Coronary artery (tissue), 2 donors: ENCODE measurements around the gene FAM193A.
"Not testable (repeated sequence)": the region's sequence is repeated elsewhere in the genome, so short reads cannot be mapped to it uniquely, and the experiment has no call there.

ENCODE experiments used
- DNase-seq: peaks from one replicate; pipeline ENCODE4 v3.0.0-alpha.2; 2017; ENCODE audit warnings: low spot score
- H3K27ac ChIP-seq, 2 donors: fragments of 200-600 bp; sonication (generic); one replicate each; pipeline ENCODE4 v1.5.1; 2016 to 2019
- H3K4me3 ChIP-seq: fragments of 200-600 bp; sonication (generic); 2 replicates; pipeline ENCODE4 v1.5.1; 2016; ENCODE audit warnings: mild to moderate bottlenecking, moderate library complexity
- TF ChIP-seq, protein P1 (sequence below): fragments of 200-600 bp; sonication (generic); IDR thresholded peaks from one replicate; pipeline ENCODE4 v1.5.1; 2019; ENCODE audit warnings: antibody characterized with exemption

FAM193A gene

GRCh38 chr4:2507259-2507658, 29.2 kb upstream of the FAM193A start:
- TF ChIP-seq, protein P1, sequence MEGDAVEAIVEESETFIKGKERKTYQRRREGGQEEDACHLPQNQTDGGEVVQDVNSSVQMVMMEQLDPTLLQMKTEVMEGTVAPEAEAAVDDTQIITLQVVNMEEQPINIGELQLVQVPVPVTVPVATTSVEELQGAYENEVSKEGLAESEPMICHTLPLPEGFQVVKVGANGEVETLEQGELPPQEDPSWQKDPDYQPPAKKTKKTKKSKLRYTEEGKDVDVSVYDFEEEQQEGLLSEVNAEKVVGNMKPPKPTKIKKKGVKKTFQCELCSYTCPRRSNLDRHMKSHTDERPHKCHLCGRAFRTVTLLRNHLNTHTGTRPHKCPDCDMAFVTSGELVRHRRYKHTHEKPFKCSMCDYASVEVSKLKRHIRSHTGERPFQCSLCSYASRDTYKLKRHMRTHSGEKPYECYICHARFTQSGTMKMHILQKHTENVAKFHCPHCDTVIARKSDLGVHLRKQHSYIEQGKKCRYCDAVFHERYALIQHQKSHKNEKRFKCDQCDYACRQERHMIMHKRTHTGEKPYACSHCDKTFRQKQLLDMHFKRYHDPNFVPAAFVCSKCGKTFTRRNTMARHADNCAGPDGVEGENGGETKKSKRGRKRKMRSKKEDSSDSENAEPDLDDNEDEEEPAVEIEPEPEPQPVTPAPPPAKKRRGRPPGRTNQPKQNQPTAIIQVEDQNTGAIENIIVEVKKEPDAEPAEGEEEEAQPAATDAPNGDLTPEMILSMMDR, result no peak
- Histone ChIP-seq H3K27ac (no peak overlapping the region), H3K4me3 (no peak overlapping the region)
- no peak for DNase-seq

- no peak for DNase-seq
- H3K27ac ChIP-seq, result no peak overlapping the region
- TF ChIP-seq, protein P1, result no peak
- H3K4me3 ChIP-seq, result no peak overlapping the region
These were observed 28.6 kb upstream of the FAM193A start for GRCh38 chr4:2507855-2508254.

GRCh38 chr4:2510351-2511259, 25.8 kb upstream of the FAM193A start:
- TF ChIP-seq, protein P1, result no peak
- no peak for DNase-seq
- H3K27ac ChIP-seq, result no peak overlapping the region
- no peak overlapping the region for H3K4me3 ChIP-seq

- Histone ChIP-seq H3K27ac (no peak overlapping the region), H3K4me3 (no peak overlapping the region)
- DNase-seq, result no peak
- TF ChIP-seq, protein P1, result no peak
These were observed 24.8 kb upstream of the FAM193A start for GRCh38 chr4:2511645-2512131.

DNA sequence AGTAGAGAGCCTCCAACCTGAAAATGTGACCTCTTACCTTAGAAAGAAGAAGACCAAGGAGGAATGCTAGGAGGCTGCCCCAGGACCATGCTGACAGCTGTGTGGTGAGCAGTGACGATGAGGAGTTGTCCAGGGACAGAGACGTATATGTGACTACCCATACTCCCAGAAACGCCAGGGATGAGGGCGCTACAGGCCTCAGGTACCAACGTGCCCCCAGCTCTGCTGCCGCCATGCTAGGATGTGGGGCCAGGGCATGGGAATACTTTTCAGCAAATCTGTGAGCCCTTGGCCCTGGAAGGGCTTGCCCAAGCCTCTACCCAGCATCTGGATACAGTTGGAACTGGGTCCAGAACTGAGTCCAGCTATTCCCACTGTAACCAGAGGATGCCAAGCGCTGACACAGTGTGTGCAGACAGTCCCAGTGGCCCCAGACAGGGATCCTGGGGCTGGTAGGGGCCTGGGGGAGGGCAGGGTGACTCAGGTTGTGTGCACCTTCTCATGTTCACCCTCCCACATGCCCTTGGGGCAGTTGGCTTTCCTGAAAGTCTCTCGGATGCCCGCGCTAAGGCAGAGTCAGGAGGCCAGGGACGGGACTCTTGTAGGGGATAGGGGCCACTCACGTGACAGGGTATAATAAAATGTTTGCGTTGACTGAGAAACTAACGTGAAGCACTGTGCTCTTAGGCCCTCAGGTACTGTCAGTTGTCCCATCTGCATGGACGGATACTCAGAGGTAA, 23.9 kb upstream of the FAM193A start:
- DNase-seq, result no peak
- Histone ChIP-seq H3K4me3 (no peak overlapping the region), H3K27ac (no peak overlapping the region)
- TF ChIP-seq, protein P1, result no peak

DNA sequence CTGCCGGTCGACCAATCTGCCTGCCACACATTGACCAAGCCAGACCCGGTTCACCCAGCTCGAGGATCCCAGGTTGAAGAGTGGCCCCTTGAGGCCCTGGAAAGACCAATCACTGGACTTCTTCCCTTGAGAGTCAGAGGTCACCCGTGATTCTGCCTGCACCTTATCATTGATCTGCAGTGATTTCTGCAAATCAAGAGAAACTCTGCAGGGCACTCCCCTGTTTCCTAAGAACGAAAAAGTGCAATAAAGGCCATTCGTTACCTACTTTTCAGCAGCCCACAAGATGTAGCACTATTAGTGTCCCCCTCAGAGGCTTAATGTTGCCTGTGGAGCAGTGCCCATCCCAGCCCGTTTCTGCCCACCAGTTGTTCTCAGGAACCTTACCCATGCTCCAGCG, 22.3 kb upstream of the FAM193A start:
- H3K4me3 ChIP-seq, DNase-seq, H3K27ac ChIP-seq: not testable (repeated sequence)

DNA sequence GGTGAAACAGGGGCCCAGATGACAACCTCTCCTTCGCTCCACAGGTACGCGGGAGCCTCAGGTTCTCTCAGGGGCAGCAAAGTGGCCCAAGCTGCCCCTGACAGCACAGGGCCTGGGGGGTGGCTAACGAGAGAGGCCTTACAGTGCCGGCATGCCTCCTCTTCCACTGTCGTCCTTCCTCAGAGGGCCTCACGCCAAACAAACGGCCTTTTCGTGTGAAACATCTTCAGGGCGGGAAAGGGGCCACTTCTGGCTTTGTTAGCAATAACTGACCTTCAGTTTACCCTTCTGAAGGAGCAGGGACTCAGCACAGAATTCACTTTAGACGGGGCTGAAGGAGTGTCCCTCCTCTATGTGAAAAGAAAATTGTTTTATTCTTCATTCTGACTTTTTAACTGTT, 21.5 kb upstream of the FAM193A start:
- H3K4me3 ChIP-seq, DNase-seq, H3K27ac ChIP-seq: not testable (repeated sequence)
